Caco-2 (cell line): Measurements from ENCODE around the gene NDRG4. TPM values are rescaled to one million over a fixed set of nuclear protein-coding genes. Genes with fewer than 3 reads are reported as not detected.

Experiments
- BruUV-seq: library from RNA; stranded (reverse); fragments of 400-500 nt; replicated peaks from 2 replicates; lab custom pipeline; 2021; lab: Mats Ljungman, UMichigan
- CTCF ChIA-PET: fragments of 300-600 bp; sonication (Branson Sonifier 250); formaldehyde crosslinking; loops from one replicate; lab custom pipeline; 2022; ENCODE audit warnings: antibody characterized with exemption; lab: Charles Lee
- POLR2A ChIA-PET: fragments of 300-600 bp; sonication (Branson Sonifier 250); formaldehyde crosslinking; loops from one replicate; lab custom pipeline; 2022; ENCODE audit warnings: antibody characterized with exemption; lab: Charles Lee
- DNase-seq, 2 experiments: peaks; one replicate each; pipeline versions ENCODE4 v3.0.0 to v3.0.0-alpha.2; 2020 to 2022
- H3K27me3 ChIP-seq: replicated peaks from 2 replicates; pipeline ENCODE4 v1.6.0; 2011; ENCODE audit warnings: low read length; ENCODE audit not compliant: control insufficient read depth, insufficient read depth
- H3K36me3 ChIP-seq: 2 replicates; pipeline ENCODE4 v1.5.1; 2011; ENCODE audit warnings: low read length; ENCODE audit not compliant: control insufficient read depth, insufficient read depth
- H3K4me1 ChIP-seq: fragments of 250-450 bp; sonication (Bioruptor Pico); 2 replicates; pipeline ENCODE4 v1.5.1; 2020; ENCODE audit warnings: mild to moderate bottlenecking
- H3K4me3 ChIP-seq: 2 replicates; pipeline ENCODE4 v1.5.1; 2011; ENCODE audit warnings: low read depth, mild to moderate bottlenecking, control low read depth, low read length
- H3K9me3 ChIP-seq: fragments of 250-450 bp; sonication (Bioruptor Pico); 2 replicates; pipeline ENCODE4 v1.5.1; 2020; ENCODE audit warnings: mild to moderate bottlenecking, moderate library complexity
- H3K27ac Mint-ChIP-seq: one replicate; pipeline ENCODE4 v1.8.0; 2022; ENCODE audit warnings: mixed read lengths; ENCODE audit not compliant: unreplicated experiment
- H3K27me3 Mint-ChIP-seq: one replicate; pipeline ENCODE4 v1.8.0; 2022; ENCODE audit warnings: mixed read lengths; ENCODE audit not compliant: insufficient read depth, unreplicated experiment
- H3K36me3 Mint-ChIP-seq: one replicate; pipeline ENCODE4 v1.8.0; 2022; ENCODE audit warnings: mild to moderate bottlenecking, mixed read lengths; ENCODE audit not compliant: insufficient read depth, unreplicated experiment
- H3K4me1 Mint-ChIP-seq: one replicate; pipeline ENCODE4 v1.8.0; 2022; ENCODE audit warnings: low read depth, mixed read lengths; ENCODE audit not compliant: unreplicated experiment
- H3K4me3 Mint-ChIP-seq: one replicate; pipeline ENCODE4 v1.8.0; 2022; ENCODE audit warnings: mild to moderate bottlenecking, moderate library complexity, mixed read lengths; ENCODE audit not compliant: unreplicated experiment
- H3K9me3 Mint-ChIP-seq: one replicate; pipeline ENCODE4 v1.8.0; 2022; ENCODE audit warnings: mixed read lengths; ENCODE audit not compliant: unreplicated experiment
- CTCF ChIP-seq, 2 experiments: fragments of 200-600 bp in 1 of 2; IDR thresholded peaks; 1 replicate in 1 of 2; 2 replicates in 1 of 2; pipeline versions ENCODE4 v1.5.1 to v1.8.0; 2011 to 2022; ENCODE audit warnings: antibody characterized with exemption in 1 of 2, control low read depth in 1 of 2, inconsistent platforms in 1 of 2, low read depth in 1 of 2, low read length in 1 of 2, mild to moderate bottlenecking in 1 of 2, moderate library complexity in 1 of 2; ENCODE audit not compliant: insufficient read depth in 1 of 2, severe bottlenecking in 1 of 2, unreplicated experiment in 1 of 2
- intact Hi-C: fragments of 100-400 bp; cut with micrococcal nuclease; formaldehyde crosslinking; loops from one replicate; pipeline ENCODE4 v1.10.0; 2022; ENCODE audit not compliant: unreplicated experiment
- total RNA-seq: library from RNA; stranded (reverse); gene quantifications from 2 replicates; pipeline ENCODE4 v1.2.3, GENCODE V29; 2022

NDRG4 gene
- total RNA-seq, 1 experiment from 2014 or later: 10.7 TPM

GRCh38 chr16:58497935-58498334, 2.0 kb upstream of the NDRG4 start:
- H3K4me3 Mint-ChIP-seq: no peak overlapping the region
- no peak overlapping the region for H3K27ac Mint-ChIP-seq
- H3K36me3 ChIP-seq: no peaks in the 10 kb centered on the region
- no peaks in the 10 kb centered on the region for H3K9me3 ChIP-seq
- no peaks in the 10 kb centered on the region for H3K9me3 Mint-ChIP-seq
- H3K4me1 ChIP-seq: peaks cover 7% of the 10 kb centered on the region
- no peak for DNase-seq
- intact Hi-C loops: no loop called here
- no peaks in the 10 kb centered on the region for H3K27me3 Mint-ChIP-seq
- no peak for TF ChIP-seq CTCF (IDR thresholded peaks at IDR 0.05; ENCODE audit: insufficient read depth in 1 of 2, low read depth in 1 of 2, low read length in 1 of 2, severe bottlenecking in 1 of 2, unreplicated experiment in 1 of 2)
- no TSS peak for BruUV-seq
- no peaks in the 10 kb centered on the region for H3K4me1 Mint-ChIP-seq
- no peak overlapping the region for H3K4me3 ChIP-seq
- H3K27me3 ChIP-seq: no peaks in the 10 kb centered on the region
- POLR2A ChIA-PET: no interaction called here
- CTCF ChIA-PET: no interaction called here
- H3K36me3 Mint-ChIP-seq: peaks cover 21% of the 10 kb centered on the region

- H3K9me3 Mint-ChIP-seq: no peaks in the 10 kb centered on the region
- intact Hi-C loops: no loop called here
- H3K27ac Mint-ChIP-seq: no peak overlapping the region
- Histone ChIP-seq H3K27me3 (no peaks in the 10 kb centered on the region), H3K36me3 (no peaks in the 10 kb centered on the region), H3K9me3 (no peaks in the 10 kb centered on the region), H3K4me3 (no peak overlapping the region), H3K4me1 (peaks cover 7% of the 10 kb centered on the region)
- peak in 1 of 2 experiments; percentile 48 for DNase-seq
- no peaks in the 10 kb centered on the region for H3K27me3 Mint-ChIP-seq
- H3K4me3 Mint-ChIP-seq: no peak overlapping the region
- no peak for TF ChIP-seq CTCF (IDR thresholded peaks at IDR 0.05; ENCODE audit: insufficient read depth in 1 of 2, low read depth in 1 of 2, low read length in 1 of 2, severe bottlenecking in 1 of 2, unreplicated experiment in 1 of 2)
- BruUV-seq: no TSS peak
- ChIA-PET CTCF (interaction anchor here (0.8 to 2.2 kb wide), 2 partner anchors 13 to 162 kb away, joined by 5 to 9 read pairs; no protein-coding TSS in a partner anchor), POLR2A (no interaction called here)
- H3K36me3 Mint-ChIP-seq: peaks cover 24% of the 10 kb centered on the region
- H3K4me1 Mint-ChIP-seq: no peaks in the 10 kb centered on the region
These were observed 1.4 kb upstream of the NDRG4 start for GRCh38 chr16:58498341-58499091.

GRCh38 chr16:58499092-58499511, 841 bp upstream of the NDRG4 start:
- BruUV-seq: no TSS peak
- no peak for DNase-seq
- H3K27me3 ChIP-seq: no peaks in the 10 kb centered on the region
- H3K4me1 ChIP-seq: peaks cover 7% of the 10 kb centered on the region
- intact Hi-C loops: no loop called here
- TF ChIP-seq CTCF (IDR thresholded peaks at IDR 0.05; ENCODE audit: insufficient read depth in 1 of 2, low read depth in 1 of 2, low read length in 1 of 2, severe bottlenecking in 1 of 2, unreplicated experiment in 1 of 2): no peak
- ChIA-PET CTCF (interaction anchor here (0.8 to 2.2 kb wide), 4 partner anchors 12 to 165 kb away, joined by 3 to 9 read pairs (median 4); no protein-coding TSS in a partner anchor), POLR2A (no interaction called here)
- H3K9me3 Mint-ChIP-seq: no peaks in the 10 kb centered on the region
- no peak overlapping the region for H3K27ac Mint-ChIP-seq
- H3K4me1 Mint-ChIP-seq: no peaks in the 10 kb centered on the region
- no peaks in the 10 kb centered on the region for H3K36me3 ChIP-seq
- H3K27me3 Mint-ChIP-seq: no peaks in the 10 kb centered on the region
- no peak overlapping the region for H3K4me3 ChIP-seq
- H3K4me3 Mint-ChIP-seq: no peak overlapping the region
- no peaks in the 10 kb centered on the region for H3K9me3 ChIP-seq
- peaks cover 27% of the 10 kb centered on the region for H3K36me3 Mint-ChIP-seq
